Measurements from ENCODE around the gene HUNK. TPM values are rescaled to one million over a fixed set of nuclear protein-coding genes. Genes with fewer than 3 reads are reported as not detected.

The HUNK gene
- total and polyA plus RNA-seq, 2 of the 8 experiments (the other 6 are each of a cell fraction or from before 2014, with no cell fraction given), result 1.9 to 10.2 TPM

- TF ChIP-seq, protein P1, sequence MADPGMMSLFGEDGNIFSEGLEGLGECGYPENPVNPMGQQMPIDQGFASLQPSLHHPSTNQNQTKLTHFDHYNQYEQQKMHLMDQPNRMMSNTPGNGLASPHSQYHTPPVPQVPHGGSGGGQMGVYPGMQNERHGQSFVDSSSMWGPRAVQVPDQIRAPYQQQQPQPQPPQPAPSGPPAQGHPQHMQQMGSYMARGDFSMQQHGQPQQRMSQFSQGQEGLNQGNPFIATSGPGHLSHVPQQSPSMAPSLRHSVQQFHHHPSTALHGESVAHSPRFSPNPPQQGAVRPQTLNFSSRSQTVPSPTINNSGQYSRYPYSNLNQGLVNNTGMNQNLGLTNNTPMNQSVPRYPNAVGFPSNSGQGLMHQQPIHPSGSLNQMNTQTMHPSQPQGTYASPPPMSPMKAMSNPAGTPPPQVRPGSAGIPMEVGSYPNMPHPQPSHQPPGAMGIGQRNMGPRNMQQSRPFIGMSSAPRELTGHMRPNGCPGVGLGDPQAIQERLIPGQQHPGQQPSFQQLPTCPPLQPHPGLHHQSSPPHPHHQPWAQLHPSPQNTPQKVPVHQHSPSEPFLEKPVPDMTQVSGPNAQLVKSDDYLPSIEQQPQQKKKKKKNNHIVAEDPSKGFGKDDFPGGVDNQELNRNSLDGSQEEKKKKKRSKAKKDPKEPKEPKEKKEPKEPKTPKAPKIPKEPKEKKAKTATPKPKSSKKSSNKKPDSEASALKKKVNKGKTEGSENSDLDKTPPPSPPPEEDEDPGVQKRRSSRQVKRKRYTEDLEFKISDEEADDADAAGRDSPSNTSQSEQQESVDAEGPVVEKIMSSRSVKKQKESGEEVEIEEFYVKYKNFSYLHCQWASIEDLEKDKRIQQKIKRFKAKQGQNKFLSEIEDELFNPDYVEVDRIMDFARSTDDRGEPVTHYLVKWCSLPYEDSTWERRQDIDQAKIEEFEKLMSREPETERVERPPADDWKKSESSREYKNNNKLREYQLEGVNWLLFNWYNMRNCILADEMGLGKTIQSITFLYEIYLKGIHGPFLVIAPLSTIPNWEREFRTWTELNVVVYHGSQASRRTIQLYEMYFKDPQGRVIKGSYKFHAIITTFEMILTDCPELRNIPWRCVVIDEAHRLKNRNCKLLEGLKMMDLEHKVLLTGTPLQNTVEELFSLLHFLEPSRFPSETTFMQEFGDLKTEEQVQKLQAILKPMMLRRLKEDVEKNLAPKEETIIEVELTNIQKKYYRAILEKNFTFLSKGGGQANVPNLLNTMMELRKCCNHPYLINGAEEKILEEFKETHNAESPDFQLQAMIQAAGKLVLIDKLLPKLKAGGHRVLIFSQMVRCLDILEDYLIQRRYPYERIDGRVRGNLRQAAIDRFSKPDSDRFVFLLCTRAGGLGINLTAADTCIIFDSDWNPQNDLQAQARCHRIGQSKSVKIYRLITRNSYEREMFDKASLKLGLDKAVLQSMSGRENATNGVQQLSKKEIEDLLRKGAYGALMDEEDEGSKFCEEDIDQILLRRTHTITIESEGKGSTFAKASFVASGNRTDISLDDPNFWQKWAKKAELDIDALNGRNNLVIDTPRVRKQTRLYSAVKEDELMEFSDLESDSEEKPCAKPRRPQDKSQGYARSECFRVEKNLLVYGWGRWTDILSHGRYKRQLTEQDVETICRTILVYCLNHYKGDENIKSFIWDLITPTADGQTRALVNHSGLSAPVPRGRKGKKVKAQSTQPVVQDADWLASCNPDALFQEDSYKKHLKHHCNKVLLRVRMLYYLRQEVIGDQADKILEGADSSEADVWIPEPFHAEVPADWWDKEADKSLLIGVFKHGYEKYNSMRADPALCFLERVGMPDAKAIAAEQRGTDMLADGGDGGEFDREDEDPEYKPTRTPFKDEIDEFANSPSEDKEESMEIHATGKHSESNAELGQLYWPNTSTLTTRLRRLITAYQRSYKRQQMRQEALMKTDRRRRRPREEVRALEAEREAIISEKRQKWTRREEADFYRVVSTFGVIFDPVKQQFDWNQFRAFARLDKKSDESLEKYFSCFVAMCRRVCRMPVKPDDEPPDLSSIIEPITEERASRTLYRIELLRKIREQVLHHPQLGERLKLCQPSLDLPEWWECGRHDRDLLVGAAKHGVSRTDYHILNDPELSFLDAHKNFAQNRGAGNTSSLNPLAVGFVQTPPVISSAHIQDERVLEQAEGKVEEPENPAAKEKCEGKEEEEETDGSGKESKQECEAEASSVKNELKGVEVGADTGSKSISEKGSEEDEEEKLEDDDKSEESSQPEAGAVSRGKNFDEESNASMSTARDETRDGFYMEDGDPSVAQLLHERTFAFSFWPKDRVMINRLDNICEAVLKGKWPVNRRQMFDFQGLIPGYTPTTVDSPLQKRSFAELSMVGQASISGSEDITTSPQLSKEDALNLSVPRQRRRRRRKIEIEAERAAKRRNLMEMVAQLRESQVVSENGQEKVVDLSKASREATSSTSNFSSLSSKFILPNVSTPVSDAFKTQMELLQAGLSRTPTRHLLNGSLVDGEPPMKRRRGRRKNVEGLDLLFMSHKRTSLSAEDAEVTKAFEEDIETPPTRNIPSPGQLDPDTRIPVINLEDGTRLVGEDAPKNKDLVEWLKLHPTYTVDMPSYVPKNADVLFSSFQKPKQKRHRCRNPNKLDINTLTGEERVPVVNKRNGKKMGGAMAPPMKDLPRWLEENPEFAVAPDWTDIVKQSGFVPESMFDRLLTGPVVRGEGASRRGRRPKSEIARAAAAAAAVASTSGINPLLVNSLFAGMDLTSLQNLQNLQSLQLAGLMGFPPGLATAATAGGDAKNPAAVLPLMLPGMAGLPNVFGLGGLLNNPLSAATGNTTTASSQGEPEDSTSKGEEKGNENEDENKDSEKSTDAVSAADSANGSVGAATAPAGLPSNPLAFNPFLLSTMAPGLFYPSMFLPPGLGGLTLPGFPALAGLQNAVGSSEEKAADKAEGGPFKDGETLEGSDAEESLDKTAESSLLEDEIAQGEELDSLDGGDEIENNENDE (IDR thresholded peaks at IDR 0.05; ENCODE audit: insufficient replicate concordance, low read length), result no peak
- TF ChIP-seq, protein P2, sequence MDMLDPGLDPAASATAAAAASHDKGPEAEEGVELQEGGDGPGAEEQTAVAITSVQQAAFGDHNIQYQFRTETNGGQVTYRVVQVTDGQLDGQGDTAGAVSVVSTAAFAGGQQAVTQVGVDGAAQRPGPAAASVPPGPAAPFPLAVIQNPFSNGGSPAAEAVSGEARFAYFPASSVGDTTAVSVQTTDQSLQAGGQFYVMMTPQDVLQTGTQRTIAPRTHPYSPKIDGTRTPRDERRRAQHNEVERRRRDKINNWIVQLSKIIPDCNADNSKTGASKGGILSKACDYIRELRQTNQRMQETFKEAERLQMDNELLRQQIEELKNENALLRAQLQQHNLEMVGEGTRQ (IDR thresholded peaks at IDR 0.05; ENCODE audit: low read length), result no peak
- TF ChIP-seq SP4 (IDR thresholded peaks at IDR 0.05; ENCODE audit: low read length), result no peak
- no peak for TF ChIP-seq KDM1A (IDR thresholded peaks at IDR 0.05; ENCODE audit: borderline replicate concordance, low read length)
- no peak for TF ChIP-seq TCF12 (IDR thresholded peaks at IDR 0.05; ENCODE audit: low read depth, low read length)
- TF ChIP-seq ATF2 (IDR thresholded peaks at IDR 0.05; ENCODE audit: low read length), result no peak
- TF ChIP-seq, protein P3, sequence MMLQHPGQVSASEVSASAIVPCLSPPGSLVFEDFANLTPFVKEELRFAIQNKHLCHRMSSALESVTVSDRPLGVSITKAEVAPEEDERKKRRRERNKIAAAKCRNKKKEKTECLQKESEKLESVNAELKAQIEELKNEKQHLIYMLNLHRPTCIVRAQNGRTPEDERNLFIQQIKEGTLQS (IDR thresholded peaks at IDR 0.05; ENCODE audit: insufficient read depth, low read depth, low read length), result no peak
- TF ChIP-seq SRF (IDR thresholded peaks at IDR 0.05; ENCODE audit: low read depth, low read length), result no peak
- TF ChIP-seq EGR1 (IDR thresholded peaks at IDR 0.05; ENCODE audit: borderline replicate concordance, low read depth, low read length), result no peak
Observed at GRCh38 chr21:31901315-31901714, 28.5 kb downstream of the HUNK start (continued).
